Measurements from ENCODE around the gene FBXW12. TPM values are rescaled to one million over a fixed set of nuclear protein-coding genes. Genes with fewer than 3 reads are reported as not detected.

The FBXW12 gene
- total and polyA plus RNA-seq, 2 of the 8 experiments (the other 6 are each of a cell fraction or from before 2014, with no cell fraction given), result 0.35 to 0.85 TPM

DNA sequence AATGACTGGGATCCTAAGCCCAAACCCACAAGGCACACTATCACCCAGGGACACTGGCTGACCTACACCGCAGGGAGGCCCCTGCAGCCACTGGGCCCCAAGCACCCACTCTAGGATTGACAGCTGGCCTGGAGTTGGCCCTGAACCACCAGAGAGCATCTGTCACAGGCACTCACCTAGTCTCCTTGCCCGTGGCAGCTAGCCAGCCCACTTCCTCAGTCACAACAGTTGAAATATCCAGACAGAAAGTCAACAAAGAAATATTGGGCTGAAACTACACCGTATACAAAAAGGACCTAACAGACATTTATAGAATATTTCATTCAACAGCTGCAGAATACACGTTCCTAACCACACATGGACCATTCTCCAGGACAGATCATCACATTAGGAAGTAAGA lies 33.4 kb upstream of the FBXW12 start:
- Histone ChIP-seq H3K23me2 (ENCODE audit: low read depth, low read length) (no peaks in the 10 kb centered on the region), H2BK12ac (ENCODE audit: low read depth, low read length) (no peak overlapping the region), H4K91ac (replicated peaks; ENCODE audit: insufficient read length, low read length) (no peak overlapping the region), H3K56ac (replicated peaks; ENCODE audit: insufficient read length, low read depth, low read length) (no peak overlapping the region), H3K36me3 (ENCODE audit: control insufficient read depth in 2 of 4, insufficient read depth in 4 of 4, low read length in 3 of 4) (no peaks in the 10 kb centered on the region), H3K79me2 (ENCODE audit: control insufficient read depth in 1 of 2, insufficient read depth in 2 of 2, low read length in 2 of 2) (no peaks in the 10 kb centered on the region), H3K4me2 (ENCODE audit: insufficient read depth in 1 of 2, low read depth in 2 of 2, low read length in 2 of 2) (no peak overlapping the region), H3K4ac (replicated peaks; ENCODE audit: insufficient read length, low read depth, low read length) (no peak overlapping the region), H2BK20ac (ENCODE audit: low read length) (no peak overlapping the region), H3K4me3 (ENCODE audit: extremely low read depth in 1 of 4, insufficient read depth in 2 of 4, low read depth in 3 of 4, low read length in 4 of 4) (no peak overlapping the region), H2BK5ac (ENCODE audit: low read depth, low read length) (no peak overlapping the region), H2BK15ac (ENCODE audit: low read length) (no peak overlapping the region), H3K27me3 (replicated peaks in 1 of 4; ENCODE audit: control insufficient read depth in 3 of 4, extremely low read depth in 1 of 4, insufficient read depth in 3 of 4, low read length in 3 of 4) (no peaks in the 10 kb centered on the region; a peak in 1 of 7 replicates), H3K4me1 (replicated peaks in 1 of 4; ENCODE audit: control insufficient read depth in 3 of 4, insufficient read depth in 4 of 4, low read length in 3 of 4) (no peaks in the 10 kb centered on the region), H3K9me3 (ENCODE audit: insufficient read depth in 2 of 2, low read depth in 1 of 2, low read length in 1 of 2) (no peaks in the 10 kb centered on the region), H3K79me1 (ENCODE audit: low read depth, low read length) (no peaks in the 10 kb centered on the region), H3K9ac (replicated peaks in 1 of 4; ENCODE audit: extremely low read depth in 1 of 4, low read depth in 3 of 4, low read length in 3 of 4) (no peak overlapping the region), H4K20me1 (replicated peaks in 1 of 2; ENCODE audit: control insufficient read depth in 1 of 2, insufficient read depth in 2 of 2, low read length in 2 of 2) (no peaks in the 10 kb centered on the region), H3K23ac (ENCODE audit: insufficient read length) (no peak overlapping the region), H2AK5ac (ENCODE audit: low read depth, low read length) (no peak overlapping the region), H3K18ac (ENCODE audit: extremely low read depth, low read length) (no peak overlapping the region), H3K14ac (ENCODE audit: insufficient read length) (no peak overlapping the region), H2BK120ac (replicated peaks; ENCODE audit: low read depth, low read length) (no peak overlapping the region), H3K27ac (ENCODE audit: low read depth, low read length) (no peak overlapping the region), H4K5ac (ENCODE audit: insufficient read length, low read depth, low read length) (no peak overlapping the region), H4K8ac (ENCODE audit: extremely low read depth, insufficient read depth, low read length) (no peak overlapping the region), H2AFZ (ENCODE audit: low read length) (no peak overlapping the region)
- DNase-seq (ENCODE audit: low read depth in 1 of 2, low spot score in 2 of 2), result no peak
- 90% methylated on average over 4 of the region's 4 CpGs; no CpG with 5 or more reads in 1 of the 2 experiments for WGBS, 2 experiments (ENCODE audit: extremely low coverage in 1 of 2, insufficient coverage in 1 of 2, insufficient read length in 1 of 2, insufficient replicate concordance in 2 of 2, low coverage in 1 of 2, low lambda C conversion rate in 2 of 2, missing lambda C conversion rate in 1 of 2)
- POLR2A ChIA-PET (ENCODE audit: partially characterized antibody), result interaction anchor here (0.9 kb wide), 1 partner anchor 13 kb away, joined by 3 read pairs; no protein-coding TSS in a partner anchor
- CTCF ChIA-PET (ENCODE audit: partially characterized antibody), result interaction anchor here (0.7 to 1.8 kb wide), 3 partner anchors 10 to 1174 kb away, joined by 3 to 4 read pairs (median 3); no protein-coding TSS in a partner anchor
- FAIRE-seq, result no peak
- no peak for TF ChIP-seq HDAC6 (IDR thresholded peaks at IDR 0.05; ENCODE audit: low read depth, low read length)
- no peak for TF ChIP-seq GABPA (IDR thresholded peaks at IDR 0.05; ENCODE audit: borderline replicate concordance, insufficient read depth, low read length)
- no peak for TF ChIP-seq GTF2F1 (IDR thresholded peaks at IDR 0.05; ENCODE audit: borderline replicate concordance, low read depth, low read length)
- TF ChIP-seq, protein P1, sequence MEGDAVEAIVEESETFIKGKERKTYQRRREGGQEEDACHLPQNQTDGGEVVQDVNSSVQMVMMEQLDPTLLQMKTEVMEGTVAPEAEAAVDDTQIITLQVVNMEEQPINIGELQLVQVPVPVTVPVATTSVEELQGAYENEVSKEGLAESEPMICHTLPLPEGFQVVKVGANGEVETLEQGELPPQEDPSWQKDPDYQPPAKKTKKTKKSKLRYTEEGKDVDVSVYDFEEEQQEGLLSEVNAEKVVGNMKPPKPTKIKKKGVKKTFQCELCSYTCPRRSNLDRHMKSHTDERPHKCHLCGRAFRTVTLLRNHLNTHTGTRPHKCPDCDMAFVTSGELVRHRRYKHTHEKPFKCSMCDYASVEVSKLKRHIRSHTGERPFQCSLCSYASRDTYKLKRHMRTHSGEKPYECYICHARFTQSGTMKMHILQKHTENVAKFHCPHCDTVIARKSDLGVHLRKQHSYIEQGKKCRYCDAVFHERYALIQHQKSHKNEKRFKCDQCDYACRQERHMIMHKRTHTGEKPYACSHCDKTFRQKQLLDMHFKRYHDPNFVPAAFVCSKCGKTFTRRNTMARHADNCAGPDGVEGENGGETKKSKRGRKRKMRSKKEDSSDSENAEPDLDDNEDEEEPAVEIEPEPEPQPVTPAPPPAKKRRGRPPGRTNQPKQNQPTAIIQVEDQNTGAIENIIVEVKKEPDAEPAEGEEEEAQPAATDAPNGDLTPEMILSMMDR (IDR thresholded peaks at IDR 0.05; ENCODE audit: control extremely low read depth in 1 of 3, insufficient read depth in 1 of 3, low read depth in 1 of 3, low read length in 3 of 3), result no peak
- TF ChIP-seq KDM4A (IDR thresholded peaks at IDR 0.05; ENCODE audit: low read depth, low read length, severe bottlenecking), result no peak
- no peak for TF ChIP-seq POLR2AphosphoS5 (IDR thresholded peaks at IDR 0.05; ENCODE audit: low read depth, low read length)
- TF ChIP-seq SIX5 (IDR thresholded peaks at IDR 0.05; ENCODE audit: low read depth, low read length), result no peak
- no peak for TF ChIP-seq SP1 (IDR thresholded peaks at IDR 0.05; ENCODE audit: low read depth, low read length)
- TF ChIP-seq SAP30 (IDR thresholded peaks at IDR 0.05; ENCODE audit: insufficient read depth, insufficient replicate concordance, low read length), result no peak
- TF ChIP-seq BACH1 (IDR thresholded peaks at IDR 0.05; ENCODE audit: low read length), result no peak
- no peak for TF ChIP-seq YY1 (IDR thresholded peaks at IDR 0.05; ENCODE audit: low read depth, low read length)
- TF ChIP-seq EZH2 (IDR thresholded peaks at IDR 0.05; ENCODE audit: low read depth, low read length, severe bottlenecking), result no peak

All from H1 (cell line).